ENCODE data around the gene ITPA. TPM values are rescaled to one million over a fixed set of nuclear protein-coding genes. Genes with fewer than 3 reads are reported as not detected.
A peak's percentile ranks its signal among the peaks of the same experiment; 100 is the strongest.

The ITPA gene
- total and polyA plus RNA-seq, 2 of the 13 experiments (the other 11 are each of a cell fraction or from before 2014, with no cell fraction given), result 60.1 to 103 TPM

GRCh38 chr20:3237011-3237957 lies 28.0 kb downstream of the ITPA start (continued):
- TF ChIP-seq SOX13 (IDR thresholded peaks at IDR 0.05) (no peak), SOX13 (CRISPR knock-in tag; conservative IDR thresholded peaks at IDR 0.05 in 1 of 2, IDR thresholded peaks at IDR 0.05 in 1 of 2) (no peak), HIC2 (CRISPR knock-in tag; IDR thresholded peaks at IDR 0.05; ENCODE audit: low read depth) (0 out of 2 replicates have a peak, but pooled peaks have one; percentile 31), ZNF841 (CRISPR knock-in tag; IDR thresholded peaks at IDR 0.05; ENCODE audit: borderline replicate concordance) (no peak), TCF7 (IDR thresholded peaks at IDR 0.05; ENCODE audit: low read depth) (no peak), ZNF317 (CRISPR knock-in tag; IDR thresholded peaks at IDR 0.05) (no peak), MAFK (conservative IDR thresholded peaks at IDR 0.05 in 1 of 2, IDR thresholded peaks at IDR 0.05 in 1 of 2; ENCODE audit: low read length in 2 of 2) (peak; percentile 61 to 66; a peak in 3 of 4 replicates), SALL1 (CRISPR knock-in tag; IDR thresholded peaks at IDR 0.05) (0 out of 2 replicates have a peak, but pooled peaks have one; percentile 12), ZFP90 (CRISPR knock-in tag; IDR thresholded peaks at IDR 0.05; ENCODE audit: borderline replicate concordance) (0 out of 2 replicates have a peak, but pooled peaks have one; percentile 0), CENPBD1 (CRISPR knock-in tag; IDR thresholded peaks at IDR 0.05; ENCODE audit: borderline replicate concordance, low read depth) (no peak), PHF20 (CRISPR knock-in tag; IDR thresholded peaks at IDR 0.05) (no peak), U2AF2 (IDR thresholded peaks at IDR 0.05; ENCODE audit: low read depth, low read length) (no peak), ZNF713 (CRISPR knock-in tag; IDR thresholded peaks at IDR 0.05) (peak; percentile 92; the same call in 1 of the 2 replicates), NFIB (CRISPR knock-in tag; IDR thresholded peaks at IDR 0.05; ENCODE audit: borderline replicate concordance) (no peak), BCL6 (CRISPR knock-in tag; IDR thresholded peaks at IDR 0.05) (no peak), ZNF552 (CRISPR knock-in tag; IDR thresholded peaks at IDR 0.05; ENCODE audit: borderline replicate concordance) (no peak; the same call in 1 of the 2 replicates), ZNF136 (CRISPR knock-in tag; IDR thresholded peaks at IDR 0.05; ENCODE audit: low read depth) (no peak), ZNF660 (CRISPR knock-in tag; IDR thresholded peaks at IDR 0.05; ENCODE audit: borderline replicate concordance, low read depth) (no peak), NR0B2 (CRISPR knock-in tag; IDR thresholded peaks at IDR 0.05) (peak; percentile 47; the same call in 1 of the 2 replicates), ZNF430 (CRISPR knock-in tag; IDR thresholded peaks at IDR 0.05) (no peak), KDM6A (CRISPR knock-in tag; IDR thresholded peaks at IDR 0.05; ENCODE audit: low read depth) (no peak), MEIS1 (CRISPR knock-in tag; IDR thresholded peaks at IDR 0.05; ENCODE audit: borderline replicate concordance) (0 out of 2 replicates have a peak, but pooled peaks have one; percentile 6), KDM5B (CRISPR knock-in tag; IDR thresholded peaks at IDR 0.05; ENCODE audit: borderline replicate concordance) (0 out of 2 replicates have a peak, but pooled peaks have one; percentile 33)

Measured in HepG2 (cell line).